Activated naive CD4-positive, alpha-beta T cell (primary cell): ENCODE data around the gene ST8SIA5.

Experiments used
- DNase-seq, 4 experiments: peaks; one replicate each; lab custom pipeline; 2025; lab: John Stamatoyannopoulos, UW

Gene ST8SIA5

DNA sequence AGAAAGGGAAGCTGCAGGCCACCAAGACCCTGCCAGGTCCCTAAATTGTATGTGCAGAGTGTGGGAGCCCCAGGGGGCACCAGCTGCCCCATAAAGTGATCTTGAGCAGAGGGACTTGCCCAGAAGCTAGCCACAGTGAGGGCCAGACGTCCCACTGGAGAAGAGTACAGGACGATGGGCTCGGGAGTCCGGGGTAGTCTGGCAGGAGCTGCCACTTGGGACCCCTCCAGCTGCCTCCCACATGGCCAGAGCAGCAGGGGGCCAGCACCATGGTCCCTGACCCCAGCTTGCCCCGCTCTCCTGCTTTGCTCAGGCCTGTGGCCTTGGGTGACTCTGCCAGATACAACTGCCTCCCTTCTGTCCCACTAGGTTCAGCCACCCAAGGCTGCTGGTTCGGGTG is 88.2 kb downstream of the ST8SIA5 start:
- no peak for DNase-seq

DNA sequence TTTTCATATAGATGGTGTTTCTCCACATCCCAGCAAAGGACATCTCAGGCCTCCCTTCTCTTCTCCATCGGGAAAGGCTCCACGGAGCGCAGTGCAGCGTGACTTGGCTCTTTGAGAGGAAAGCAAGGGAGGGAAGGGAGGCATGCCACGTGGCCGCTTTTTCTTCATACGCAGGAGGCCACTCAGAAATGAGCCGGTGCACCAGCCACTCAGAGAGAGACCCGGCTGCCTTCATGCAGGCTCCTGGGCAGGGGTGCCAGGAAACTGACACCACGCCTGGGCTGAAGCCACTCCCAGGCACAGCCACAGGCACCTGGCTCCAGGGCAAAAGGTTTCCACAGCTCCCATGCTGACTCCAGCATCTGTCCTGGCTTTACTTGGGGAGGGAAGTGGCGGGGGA is 88.7 kb downstream of the ST8SIA5 start:
- no peak for DNase-seq

DNA sequence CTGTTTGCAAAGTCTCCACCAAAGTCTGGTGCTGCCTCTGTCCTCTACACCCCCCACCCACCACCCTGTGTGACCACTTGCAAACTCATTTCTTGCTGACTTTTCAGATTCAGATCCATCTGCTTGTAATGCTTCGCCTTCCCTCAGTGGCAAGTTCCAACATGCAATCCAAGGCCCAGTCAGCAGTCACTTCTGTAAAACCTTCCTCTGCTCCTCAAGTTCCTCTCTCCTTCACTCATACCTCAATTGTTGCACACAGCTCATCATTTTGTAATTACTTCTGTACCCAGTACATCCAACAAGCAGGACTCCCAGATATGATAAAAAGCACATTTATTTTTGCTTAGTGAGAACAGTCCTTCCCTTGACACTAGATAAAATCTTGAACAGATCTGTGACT is 93.3 kb downstream of the ST8SIA5 start:
- DNase-seq, result no peak

DNA sequence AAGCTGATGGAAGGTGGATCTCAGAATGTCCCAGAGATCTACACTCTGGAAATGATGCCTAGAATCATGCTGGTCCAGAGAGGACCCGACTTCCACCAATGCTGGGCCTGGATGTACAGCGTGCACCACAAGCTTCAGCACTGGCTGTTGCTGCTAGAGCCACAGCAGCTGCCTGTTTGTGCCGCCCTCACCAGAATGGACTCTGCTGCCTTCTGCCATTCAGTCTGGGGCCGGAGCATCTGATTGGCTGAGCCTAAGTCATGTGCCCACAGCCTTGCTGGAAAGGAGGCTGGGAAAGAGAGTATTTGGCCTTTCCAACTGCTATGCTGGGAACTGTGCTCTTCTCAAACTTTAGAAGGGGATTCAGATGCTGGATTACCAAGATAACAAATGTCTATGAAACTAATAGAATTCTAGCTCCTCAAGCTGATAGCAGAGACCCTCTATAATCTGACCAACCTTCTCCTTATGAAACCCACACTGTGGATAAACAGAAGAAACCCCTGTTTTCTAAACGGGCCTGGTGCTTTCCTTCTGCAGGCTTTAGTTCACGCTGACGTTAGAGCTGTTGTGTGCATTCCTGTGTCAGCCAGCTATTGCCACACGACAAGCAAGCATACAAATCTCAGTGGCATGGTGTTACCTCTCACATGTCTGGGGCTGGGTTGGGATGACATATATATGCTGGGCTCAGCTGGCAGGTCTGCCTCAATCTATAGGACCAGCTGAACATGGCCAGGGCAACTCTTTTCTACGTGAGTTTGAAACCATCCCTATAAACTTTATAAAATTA is 95.7 kb downstream of the ST8SIA5 start:
- DNase-seq, result no peak

DNA sequence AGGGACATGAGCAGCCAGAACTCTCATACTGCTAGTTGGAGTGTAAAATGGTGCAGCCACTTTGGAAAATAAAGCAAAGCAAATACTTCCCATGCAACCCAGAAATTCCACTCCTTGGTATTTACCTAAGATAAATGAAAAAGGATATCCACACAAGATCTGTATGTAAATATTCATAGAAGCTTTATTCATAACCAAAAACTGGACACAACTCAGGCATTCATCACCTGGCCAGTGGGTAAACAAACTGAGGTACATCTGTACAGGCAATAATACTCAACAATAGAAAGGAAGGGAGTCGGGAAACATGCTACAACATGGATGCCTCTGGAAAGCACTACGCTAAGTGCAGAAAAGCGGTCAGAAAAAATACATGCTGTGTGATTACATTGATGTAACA is 97.4 kb downstream of the ST8SIA5 start:
- DNase-seq, result no peak

DNA sequence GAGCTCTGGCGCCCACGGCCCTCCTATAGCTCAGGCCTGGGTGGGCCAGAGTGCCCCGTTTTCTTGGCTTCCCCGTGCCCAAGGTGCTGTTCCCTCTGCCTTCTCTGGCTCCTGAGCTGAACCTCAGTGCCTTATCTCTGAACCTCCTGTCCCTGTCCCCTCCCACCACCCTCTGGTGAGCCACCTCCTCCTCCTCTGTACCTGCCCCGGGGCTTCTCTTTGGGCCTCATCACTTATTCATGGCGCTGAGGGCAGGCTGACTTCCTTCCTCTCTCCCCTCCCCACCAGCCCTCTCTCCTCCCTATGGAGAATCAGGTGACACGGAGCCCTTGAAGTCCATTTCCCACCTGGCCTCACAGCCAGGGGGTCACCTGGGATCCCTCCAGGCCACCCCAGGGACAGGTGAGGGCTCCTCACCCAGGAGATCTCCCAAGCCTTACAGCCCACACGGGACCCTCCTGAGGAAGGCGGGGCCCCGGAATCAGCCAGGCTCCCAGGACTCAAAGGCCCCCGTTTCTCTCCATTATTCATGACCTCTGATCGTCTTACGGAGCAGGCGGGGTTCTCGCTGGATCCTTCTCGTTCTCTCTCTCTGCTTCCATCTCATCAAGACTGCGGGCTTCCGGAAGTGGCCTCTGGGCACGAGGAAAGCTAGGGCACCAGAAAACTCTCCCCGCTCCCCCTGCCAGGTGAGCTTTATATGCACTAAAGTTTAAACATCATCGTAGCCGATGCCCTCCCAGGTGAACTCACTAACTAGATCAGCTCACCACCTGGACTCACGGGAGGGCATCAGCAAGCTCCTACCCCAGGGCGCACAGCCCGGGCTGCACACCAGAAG is 99.5 kb downstream of the ST8SIA5 start, which contains the start of gene LOXHD1:
Gene LOXHD1 (minus strand): TSS at position 106 of the 841 bp plus-strand sequence. CDS start 187 bp downstream, outside the sequence.
- DNase-seq, result no peak

DNA sequence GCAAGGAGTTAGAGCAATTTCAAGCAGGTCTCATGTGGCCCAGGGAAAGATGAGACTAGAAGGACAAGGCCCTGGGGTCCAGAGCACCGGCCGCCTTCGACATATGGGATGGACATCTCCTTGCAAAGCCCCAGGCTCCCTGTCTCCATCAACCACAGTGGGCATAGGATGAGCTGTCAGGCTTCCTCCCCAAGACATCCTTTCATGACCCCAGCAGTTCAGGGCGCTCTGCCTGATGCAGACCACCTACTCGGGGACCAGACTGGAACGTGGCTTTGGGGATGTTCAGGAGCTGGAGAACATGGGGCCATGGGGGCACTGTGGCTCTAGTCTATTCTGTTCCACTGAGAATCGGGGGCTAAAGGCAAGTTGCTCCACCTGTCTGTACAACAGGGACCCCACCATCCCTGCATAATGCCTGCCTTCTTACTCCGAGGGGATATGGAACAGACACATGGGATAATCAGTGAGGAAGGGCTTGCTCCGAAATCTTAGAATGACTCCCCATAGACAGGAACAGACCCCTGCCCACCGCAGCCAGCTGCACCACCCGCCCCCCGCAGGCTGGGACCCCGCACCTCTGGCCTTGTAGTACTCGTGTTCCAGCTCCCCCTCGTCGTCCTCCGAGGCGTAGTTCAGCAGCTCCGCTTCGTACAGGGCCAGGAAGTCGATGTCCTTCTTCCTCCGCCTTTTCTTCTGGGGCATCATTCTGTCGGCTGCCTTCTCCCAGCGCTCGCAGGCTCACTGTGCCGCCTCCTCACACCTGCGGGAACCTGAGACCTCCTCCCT is 100.3 kb downstream of the ST8SIA5 start:
- DNase-seq, result no peak

DNA sequence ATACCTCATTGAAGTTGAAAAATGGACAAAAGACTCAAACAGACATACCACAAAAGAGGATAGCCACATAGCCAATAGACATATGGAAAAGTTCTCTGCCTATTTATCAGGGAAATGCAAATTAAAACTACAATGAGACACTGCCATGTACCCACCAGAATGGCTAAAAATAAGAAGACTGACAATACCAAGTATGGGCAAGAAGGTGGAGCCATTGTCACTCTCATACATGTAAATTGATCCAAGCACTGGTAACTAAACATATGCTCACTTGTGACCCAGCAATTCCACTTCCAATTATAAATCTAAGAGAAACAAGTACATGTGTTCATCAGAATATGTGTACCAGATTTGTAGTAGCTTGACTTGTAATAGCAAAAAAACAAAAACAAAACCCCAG is 104.5 kb downstream of the ST8SIA5 start:
- DNase-seq, result no peak

DNA sequence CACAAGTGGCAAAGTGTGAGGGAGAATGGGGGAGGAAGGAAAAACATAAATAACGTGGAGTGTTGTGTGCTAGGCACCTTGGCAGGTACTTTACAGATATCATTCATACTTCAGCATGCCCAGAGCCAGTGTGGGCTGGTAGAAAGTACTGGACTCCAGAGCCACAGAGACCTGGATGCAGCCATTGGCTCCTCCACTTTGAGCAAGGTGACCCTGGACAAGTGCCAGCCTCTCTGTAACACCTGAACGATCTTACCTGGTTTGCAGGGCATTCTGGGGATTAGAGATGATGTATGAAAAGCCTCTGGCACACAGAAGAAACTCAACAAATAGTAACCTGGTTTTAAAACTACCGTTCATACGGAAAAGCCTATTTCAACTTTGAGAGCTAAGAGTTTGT is 106.2 kb downstream of the ST8SIA5 start:
- no peak for DNase-seq

DNA sequence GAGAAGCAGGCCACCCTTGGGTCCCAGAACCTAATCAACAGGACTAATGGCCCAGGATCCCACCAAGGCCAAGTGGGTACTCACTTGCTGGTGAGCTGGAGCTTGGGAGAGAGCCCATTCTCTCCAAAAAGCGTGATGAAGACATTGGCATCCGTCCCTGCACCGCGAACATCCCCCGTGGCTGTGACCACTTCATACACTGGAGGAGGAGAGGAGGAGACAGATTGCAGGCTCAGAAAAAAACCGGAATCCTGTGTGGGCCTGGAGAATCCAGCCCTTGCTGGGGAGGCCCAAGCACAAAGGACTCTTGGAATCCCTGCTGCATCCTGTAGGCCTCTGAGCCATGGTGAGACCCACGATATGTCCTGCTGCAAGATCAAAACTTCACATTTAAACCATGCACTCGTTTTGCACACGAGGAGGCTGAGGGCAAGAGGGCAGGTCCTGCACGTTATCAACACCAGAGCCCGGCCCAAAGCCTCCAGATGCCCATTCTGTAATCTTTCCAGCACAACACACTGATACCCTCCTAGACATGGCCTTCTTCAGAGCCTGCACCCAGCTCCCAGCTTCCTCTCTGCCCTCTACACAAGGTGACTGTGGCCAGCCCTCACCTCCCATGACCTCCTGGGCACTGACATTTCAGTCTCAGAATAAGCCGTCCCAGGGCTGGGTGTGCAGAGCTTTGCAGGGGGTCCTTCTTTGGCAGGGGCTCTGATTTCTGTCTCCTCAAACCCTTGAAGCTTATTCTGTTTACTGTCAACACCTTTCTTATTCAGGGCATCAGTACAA is 107.6 kb downstream of the ST8SIA5 start:
- no peak for DNase-seq

DNA sequence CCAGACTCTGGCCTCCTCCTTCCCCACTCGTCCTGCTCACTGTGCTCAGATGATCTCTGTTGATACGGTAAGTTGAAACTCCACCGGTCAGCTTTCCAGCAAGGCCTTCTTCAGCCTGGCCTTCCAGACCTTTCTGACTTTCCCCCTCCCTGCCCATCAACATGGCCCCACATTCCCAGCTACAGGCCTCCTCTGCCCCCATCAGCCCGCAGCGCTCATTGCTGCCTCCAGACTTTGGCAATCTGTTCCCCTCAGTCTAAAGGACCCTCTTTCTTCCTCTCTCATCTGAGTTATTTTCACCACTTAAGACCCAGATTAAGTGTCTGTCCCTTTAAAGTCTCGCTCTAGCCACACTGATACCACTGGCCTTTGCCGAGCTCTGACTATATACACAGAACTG is 110.4 kb downstream of the ST8SIA5 start:
- DNase-seq, result no peak

DNA sequence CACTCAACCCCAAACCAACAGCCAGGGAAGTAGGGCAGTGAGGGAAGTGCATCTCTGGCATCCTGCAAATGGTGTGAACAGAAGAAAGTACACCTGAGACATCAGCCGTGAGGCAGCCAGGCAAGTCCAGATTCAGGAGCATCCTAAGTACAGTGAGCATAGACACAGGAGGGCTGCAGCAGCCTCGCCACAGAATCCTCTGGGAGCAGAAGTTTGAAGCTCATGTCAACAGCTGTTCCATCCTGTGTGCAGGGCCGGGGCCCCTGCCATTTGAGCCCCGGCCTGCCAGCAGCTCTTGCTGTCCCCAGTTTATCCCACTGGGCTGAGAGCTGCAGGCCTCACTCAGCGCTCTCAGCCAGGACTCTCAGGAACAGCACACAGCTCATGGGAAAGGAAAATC is 114.3 kb downstream of the ST8SIA5 start:
- no peak for DNase-seq

DNA sequence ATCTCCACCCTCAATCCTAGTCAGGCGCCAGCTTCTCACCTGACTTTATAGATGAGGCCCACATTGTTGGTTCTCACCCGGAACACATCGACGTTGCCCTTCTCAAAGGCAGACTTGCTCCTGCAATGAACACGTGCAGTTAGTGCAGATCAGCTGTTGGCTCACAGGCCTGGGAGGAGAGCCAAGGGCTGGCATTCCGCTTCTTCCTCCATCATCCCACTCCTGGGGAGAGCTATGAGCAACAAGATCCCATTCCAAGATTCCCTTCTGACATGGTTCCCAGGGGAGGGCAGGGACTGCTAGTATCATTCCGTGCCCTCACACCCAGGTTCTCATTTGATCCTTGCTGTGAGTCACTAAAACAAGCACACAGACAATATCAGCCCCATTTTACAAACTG is 114.9 kb downstream of the ST8SIA5 start:
- no peak for DNase-seq

DNA sequence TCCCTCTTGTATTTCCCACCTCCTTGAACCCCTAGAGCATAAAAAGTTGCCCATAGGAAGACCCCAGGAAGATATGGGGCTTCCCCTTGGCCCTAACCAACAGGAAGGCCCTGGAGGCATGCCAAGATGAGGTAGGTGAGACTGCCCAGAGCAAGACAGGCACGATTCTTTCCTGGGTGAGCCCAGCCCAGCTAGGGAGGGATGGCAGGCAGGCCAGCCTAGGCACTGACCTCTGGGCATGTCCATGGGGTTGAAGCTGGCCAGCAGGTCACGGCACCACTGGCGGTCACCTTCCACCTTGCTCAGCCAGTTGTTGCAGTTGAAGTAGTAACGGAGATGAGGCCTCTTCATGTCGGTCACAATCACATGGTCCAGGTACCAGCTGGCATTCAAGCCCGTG is 117.5 kb downstream of the ST8SIA5 start:
- DNase-seq, result no peak

DNA sequence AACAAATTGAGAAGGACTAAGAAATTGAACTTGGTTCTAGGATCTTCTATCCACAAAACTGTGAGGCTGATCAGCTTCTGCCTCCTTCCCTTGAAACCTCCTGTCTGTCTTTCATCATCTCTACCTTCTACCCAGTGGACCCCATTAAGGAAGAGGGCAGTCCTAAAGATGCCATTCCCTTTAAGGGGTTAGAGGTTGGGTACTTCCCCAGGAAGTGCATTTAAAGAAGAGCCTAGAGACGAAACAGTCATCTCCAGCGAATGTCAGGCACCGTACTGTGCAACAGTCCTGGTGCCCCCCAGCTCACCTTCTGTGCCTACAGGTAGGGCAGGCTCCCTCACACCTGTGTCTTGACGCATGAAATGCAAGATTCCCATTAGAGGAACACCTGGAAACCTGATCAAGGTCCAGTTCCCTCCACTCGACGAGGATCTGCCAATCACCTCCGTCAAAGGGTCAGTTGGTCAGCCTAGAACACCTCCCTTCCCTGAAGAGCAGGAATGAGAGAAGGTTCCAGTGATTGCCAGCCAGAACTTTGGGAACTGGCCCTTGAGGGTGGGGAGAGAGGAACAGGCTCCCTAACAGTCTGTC is 120.7 kb downstream of the ST8SIA5 start:
- DNase-seq, result no peak

DNA sequence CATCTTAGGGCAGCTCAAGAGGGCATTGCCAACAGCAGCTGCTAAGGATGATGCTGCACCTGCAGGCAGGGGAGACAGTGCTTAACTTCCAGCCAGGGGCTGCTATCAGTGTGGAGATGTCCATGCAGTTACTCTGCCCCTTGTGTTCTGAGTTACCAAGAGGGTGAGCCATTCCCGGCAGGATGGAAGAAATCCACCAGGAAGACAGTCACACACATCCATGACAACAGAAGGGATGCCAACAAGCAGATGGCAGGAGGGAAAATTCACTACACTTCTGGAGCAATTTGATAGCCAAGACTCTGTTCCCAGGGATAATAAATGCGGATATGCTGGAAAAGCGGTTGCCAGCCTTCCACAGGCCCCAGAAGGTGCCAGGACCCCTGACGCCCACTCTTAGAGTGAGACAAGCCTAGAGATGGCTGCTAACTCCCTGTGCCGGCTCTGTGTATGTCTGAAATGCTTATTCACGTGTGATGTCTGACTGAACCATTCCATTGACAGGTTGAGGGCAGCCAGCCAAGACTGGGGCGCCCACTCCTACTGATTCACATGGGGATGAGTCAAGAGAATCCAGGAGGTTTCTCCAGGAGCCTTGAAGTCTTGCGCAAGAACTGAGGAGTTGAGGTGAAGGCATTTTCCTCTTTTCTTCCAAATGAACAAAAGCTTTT is 124.3 kb downstream of the ST8SIA5 start:
- no peak for DNase-seq

DNA sequence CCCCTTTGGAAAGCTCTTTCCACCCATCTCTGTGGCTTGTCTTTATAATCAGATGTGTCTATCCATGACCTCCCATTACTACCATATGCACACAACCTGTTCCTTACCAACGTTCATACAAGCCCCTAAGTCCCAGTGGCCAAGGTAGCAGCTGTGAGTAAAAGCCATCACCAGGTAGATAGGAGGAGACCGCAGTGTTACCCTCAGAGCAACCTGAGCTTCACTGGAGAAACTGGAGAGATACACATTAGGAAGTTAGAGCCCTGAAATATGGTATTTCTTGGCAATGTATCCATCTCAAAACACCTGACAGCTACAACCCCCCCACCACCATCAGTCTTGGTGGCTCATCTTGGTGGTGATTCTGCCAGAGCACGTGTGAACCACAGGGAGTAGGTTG is 125.9 kb downstream of the ST8SIA5 start:
- no peak for DNase-seq

DNA sequence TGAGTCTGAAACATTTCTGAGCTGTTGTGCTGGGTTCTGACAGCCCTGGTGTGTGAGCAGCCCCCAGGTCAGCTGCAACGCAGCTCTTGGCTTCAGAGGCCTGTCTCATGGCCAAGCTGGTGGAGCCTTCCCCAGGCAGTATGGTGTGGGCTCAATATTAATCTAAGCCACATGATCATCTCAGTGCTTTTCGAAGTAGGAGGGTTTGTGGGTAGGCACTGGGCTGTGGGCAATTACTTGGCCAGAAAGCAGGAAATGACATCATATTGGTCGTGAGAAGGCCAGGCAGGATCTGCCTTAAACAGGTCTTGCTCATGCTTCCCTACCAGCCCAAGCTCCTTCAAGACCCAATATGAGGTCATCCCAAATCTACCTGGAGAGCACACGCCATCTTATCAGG is 126.7 kb downstream of the ST8SIA5 start:
- no peak for DNase-seq

DNA sequence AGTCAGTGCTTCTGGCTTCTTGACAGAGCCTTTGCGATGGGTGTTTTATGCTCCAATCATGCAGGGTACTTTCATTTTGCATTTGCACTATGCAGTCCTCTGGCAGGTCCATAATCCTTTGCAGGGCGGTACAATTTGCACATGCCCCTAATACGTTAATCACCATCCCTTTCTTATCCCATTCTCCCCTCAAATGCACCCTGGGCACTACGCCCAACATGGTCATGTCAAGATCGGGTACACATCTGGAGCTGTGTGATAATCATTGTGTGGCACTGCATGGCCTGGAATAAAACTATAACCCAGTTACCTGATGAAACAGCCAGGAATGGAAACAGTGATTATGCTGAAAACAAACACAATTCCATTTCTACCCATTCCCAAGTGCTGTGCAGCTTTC is 127.5 kb downstream of the ST8SIA5 start:
- no peak for DNase-seq

DNA sequence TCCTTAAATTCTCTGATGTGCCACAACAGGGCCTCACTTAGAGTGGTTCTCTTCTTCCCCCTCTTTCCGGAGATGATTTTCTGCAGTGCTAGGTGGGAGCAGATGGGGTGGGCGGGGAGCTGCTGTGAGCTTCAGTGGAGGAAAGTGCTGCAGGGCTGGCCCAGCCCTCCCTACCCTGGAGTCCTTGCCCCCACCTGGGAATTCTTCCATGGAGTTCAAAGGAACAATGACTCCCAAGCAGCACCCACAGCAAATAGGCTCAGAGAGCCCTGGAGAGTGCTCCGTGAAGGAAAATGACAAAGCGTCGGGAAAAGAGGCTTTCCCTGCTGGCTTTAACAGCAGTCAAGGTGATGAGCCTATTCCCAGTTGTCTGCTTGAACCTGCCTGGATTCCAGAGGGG is 128.6 kb downstream of the ST8SIA5 start:
- no peak for DNase-seq

DNA sequence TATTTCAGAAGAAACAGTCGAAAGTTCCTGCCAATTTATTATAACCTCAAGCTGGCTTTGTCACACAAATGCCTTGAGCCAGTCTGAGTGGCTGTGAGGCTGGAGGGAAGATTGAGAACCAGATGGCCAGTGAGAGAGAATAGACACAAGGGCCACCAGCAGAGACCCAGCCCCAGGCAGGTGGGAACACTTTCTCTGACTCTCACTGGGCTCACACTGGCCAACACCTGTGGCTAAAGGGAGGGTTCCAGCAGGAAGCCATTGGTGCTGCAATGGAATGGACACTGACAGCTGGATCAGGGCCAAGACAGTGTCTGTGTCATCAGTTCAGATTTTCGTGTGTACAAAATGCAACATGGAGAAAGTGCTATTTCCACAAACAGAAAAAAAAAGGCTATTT is 129.7 kb downstream of the ST8SIA5 start:
- DNase-seq, result no peak
